ENCODE results near the gene GALNT4.

- TF ChIP-seq SP1 (IDR thresholded peaks at IDR 0.05; ENCODE audit: low read depth) (no peak), CTCF (IDR thresholded peaks at IDR 0.05 in 2 of 3, conservative IDR thresholded peaks at IDR 0.05 in 1 of 3; ENCODE audit: borderline replicate concordance in 1 of 3, insufficient read depth in 1 of 3, low read depth in 2 of 3, low read length in 2 of 3) (no peak), POLR2A (IDR thresholded peaks at IDR 0.05; ENCODE audit: borderline replicate concordance, extremely low read depth, insufficient read depth, insufficient read length) (no peak), POLR2AphosphoS5 (IDR thresholded peaks at IDR 0.05; ENCODE audit: low read depth, low read length) (no peak), SRF (IDR thresholded peaks at IDR 0.05; ENCODE audit: low read depth) (no peak), EZH2phosphoT487 (IDR thresholded peaks at IDR 0.05; ENCODE audit: borderline replicate concordance) (no peak), ELF1 (IDR thresholded peaks at IDR 0.05; ENCODE audit: borderline replicate concordance, low read depth) (no peak), SIN3A (IDR thresholded peaks at IDR 0.05; ENCODE audit: low read depth) (no peak), ZFX (IDR thresholded peaks at IDR 0.05) (no peak)
Measured at GRCh38 chr12:89497005-89497404, 27.6 kb downstream of the GALNT4 start.
